DOHH2 (cell line): ENCODE measurements around the gene GSG1L2.

Source experiments
- EZH2phosphoT487 ChIP-seq: fragments of 200-600 bp; sonication (generic); IDR thresholded peaks from 2 replicates; pipeline ENCODE4 v1.6.1; 2017; ENCODE audit warnings: borderline replicate concordance, mild to moderate bottlenecking, antibody characterized with exemption, low read length, moderate library complexity, mixed read lengths
- TF ChIP-seq, protein P1 (sequence below): fragments of 200-600 bp; sonication (generic); IDR thresholded peaks from one replicate; pipeline ENCODE4 v1.5.1; 2014; ENCODE audit warnings: antibody characterized with exemption, mild to moderate bottlenecking, low read depth, low read length; ENCODE audit not compliant: poor library complexity, severe bottlenecking

DNA sequence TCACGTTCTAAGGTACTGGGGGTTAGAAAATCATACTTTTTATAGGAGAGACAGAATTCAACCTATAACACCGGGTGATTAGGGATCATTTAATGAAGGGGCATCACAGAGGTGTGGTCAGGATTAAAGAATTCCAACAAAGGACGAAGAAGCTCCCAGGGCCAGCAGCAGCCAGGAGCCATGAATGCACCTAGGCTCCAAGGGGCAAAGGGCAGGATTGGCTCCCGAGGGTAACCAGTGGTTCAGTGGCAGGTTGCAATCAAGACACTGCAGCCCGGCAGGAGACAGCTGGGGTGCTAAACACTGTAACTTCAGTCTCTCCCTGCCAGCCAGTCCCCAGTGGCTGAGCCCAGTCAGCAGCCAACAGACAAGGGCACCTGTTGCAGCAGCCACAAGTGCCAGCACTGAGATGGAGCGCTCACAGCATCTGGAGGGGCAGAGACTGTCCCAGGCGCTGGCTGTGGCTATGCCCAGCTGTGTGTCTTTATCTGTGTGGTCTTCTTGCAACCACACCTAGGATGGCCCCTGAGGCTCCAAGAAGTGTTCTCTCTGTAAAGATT, 54.4 kb downstream of the GSG1L2 start:
- TF ChIP-seq, protein P1, sequence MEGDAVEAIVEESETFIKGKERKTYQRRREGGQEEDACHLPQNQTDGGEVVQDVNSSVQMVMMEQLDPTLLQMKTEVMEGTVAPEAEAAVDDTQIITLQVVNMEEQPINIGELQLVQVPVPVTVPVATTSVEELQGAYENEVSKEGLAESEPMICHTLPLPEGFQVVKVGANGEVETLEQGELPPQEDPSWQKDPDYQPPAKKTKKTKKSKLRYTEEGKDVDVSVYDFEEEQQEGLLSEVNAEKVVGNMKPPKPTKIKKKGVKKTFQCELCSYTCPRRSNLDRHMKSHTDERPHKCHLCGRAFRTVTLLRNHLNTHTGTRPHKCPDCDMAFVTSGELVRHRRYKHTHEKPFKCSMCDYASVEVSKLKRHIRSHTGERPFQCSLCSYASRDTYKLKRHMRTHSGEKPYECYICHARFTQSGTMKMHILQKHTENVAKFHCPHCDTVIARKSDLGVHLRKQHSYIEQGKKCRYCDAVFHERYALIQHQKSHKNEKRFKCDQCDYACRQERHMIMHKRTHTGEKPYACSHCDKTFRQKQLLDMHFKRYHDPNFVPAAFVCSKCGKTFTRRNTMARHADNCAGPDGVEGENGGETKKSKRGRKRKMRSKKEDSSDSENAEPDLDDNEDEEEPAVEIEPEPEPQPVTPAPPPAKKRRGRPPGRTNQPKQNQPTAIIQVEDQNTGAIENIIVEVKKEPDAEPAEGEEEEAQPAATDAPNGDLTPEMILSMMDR: no peak
- no peak for TF ChIP-seq EZH2phosphoT487
